Measurements from ENCODE around the gene FOXK2. TPM values are rescaled to one million over a fixed set of nuclear protein-coding genes. Genes with fewer than 3 reads are reported as not detected.

The FOXK2 gene
- total RNA-seq, 1 experiment from 2014 or later, result 72.0 TPM

- no peak overlapping the region for H3K9ac ChIP-seq (ENCODE audit: extremely low read depth, insufficient read length, low read length)
- peaks cover 8% of the 10 kb centered on the region for H3K27me3 Mint-ChIP-seq (ENCODE audit: low read depth)
- H3K27me3 ChIP-seq (ENCODE audit: insufficient read depth, low read length), result no peaks in the 10 kb centered on the region
- H3K79me1 ChIP-seq (ENCODE audit: insufficient read depth, low read depth, low read length, poor library complexity, severe bottlenecking), result peaks cover 4% of the 10 kb centered on the region
- H3K4me1 Mint-ChIP-seq, result peaks cover 7 to 23% of the 10 kb centered on the region in 2 experiments
- WGBS (ENCODE audit: extremely low coverage, insufficient read length, low lambda C conversion rate), result no CpG with 5 or more reads among the region's 22 CpGs
- no peaks in the 10 kb centered on the region for H4K20me1 ChIP-seq (ENCODE audit: control insufficient read depth, insufficient read depth, insufficient read length)
- no peak overlapping the region for H2AK5ac ChIP-seq (ENCODE audit: insufficient read length, low read length)
- H2AFZ ChIP-seq (ENCODE audit: low read length), result no peak overlapping the region
- H4K8ac ChIP-seq (replicated peaks; ENCODE audit: insufficient read length, low read depth, low read length), result no peak overlapping the region
- H2BK5ac ChIP-seq (ENCODE audit: insufficient read length, low read length), result no peak overlapping the region
- DNase-seq, result no peak
- H3K23ac ChIP-seq (ENCODE audit: insufficient read length, low read depth, low read length), result no peak overlapping the region
- H3K4me2 ChIP-seq (ENCODE audit: insufficient read depth, insufficient read length, low read length), result no peak overlapping the region
- no peak overlapping the region for H2BK120ac ChIP-seq (ENCODE audit: low read depth, low read length, poor library complexity, severe bottlenecking)
- H3K56ac ChIP-seq (ENCODE audit: insufficient read length, low read depth, low read length), result no peak overlapping the region
- no peaks in the 10 kb centered on the region for H3K9me3 Mint-ChIP-seq
- H3K27ac Mint-ChIP-seq, result peak overlapping the region in 1 of 3 experiments; percentile 65; a peak in 1 of 7 replicates
- H3K4ac ChIP-seq (ENCODE audit: low read depth, low read length), result no peak overlapping the region
- TF ChIP-seq CTCF (conservative IDR thresholded peaks at IDR 0.05), result no peak
- H3K23me2 ChIP-seq (ENCODE audit: insufficient read length, low read depth, low read length, poor library complexity, severe bottlenecking), result peaks cover 8% of the 10 kb centered on the region
- H4K5ac ChIP-seq (ENCODE audit: insufficient read length, low read depth, low read length), result no peak overlapping the region
- peak overlapping the region in 1 of 2 experiments; percentile 66; a peak in 4 of 5 replicates for H3K4me3 Mint-ChIP-seq
- no peaks in the 10 kb centered on the region for H3K9me3 ChIP-seq (ENCODE audit: control insufficient read depth, low read depth, low read length)
- H3K18ac ChIP-seq (ENCODE audit: insufficient read length, low read depth, low read length), result no peak overlapping the region
- no peak overlapping the region for H3T11ph ChIP-seq (ENCODE audit: low read length)
- no peak overlapping the region for H3K27ac ChIP-seq (ENCODE audit: insufficient read length, low read depth, low read length)
- H3K4me1 ChIP-seq (ENCODE audit: insufficient read depth, low read length), result no peaks in the 10 kb centered on the region; the same call in 1 of the 2 replicates
- peaks cover 0 to under 1% (median 0%) of the 10 kb centered on the region in 3 experiments; a peak in 3 of 7 replicates for H3K36me3 Mint-ChIP-seq (ENCODE audit: insufficient read depth in 1 of 3, low read depth in 3 of 3)
- H2BK20ac ChIP-seq (ENCODE audit: low read depth, low read length, poor library complexity, severe bottlenecking), result no peak overlapping the region
- H2BK15ac ChIP-seq (ENCODE audit: low read depth, low read length), result no peak overlapping the region
- H2BK12ac ChIP-seq (ENCODE audit: insufficient read length, low read depth, low read length), result no peak overlapping the region
- H4K91ac ChIP-seq (ENCODE audit: insufficient read length, low read depth, low read length), result no peak overlapping the region
- H3K14ac ChIP-seq (ENCODE audit: insufficient read depth, low read length), result no peak overlapping the region; the same call in 1 of the 2 replicates
- peaks cover 19% of the 10 kb centered on the region; the same call in 1 of the 2 replicates for H3K79me2 ChIP-seq (ENCODE audit: insufficient read depth, low read length)
Measured at GRCh38 chr17:82649501-82650261, 130.1 kb downstream of the FOXK2 start.

All from H9 (cell line).